Globus pallidus (tissue), 1 donor: Measurements from ENCODE around the gene LYZL6.

Experiments
- DNase-seq: peaks from one replicate; pipeline ENCODE4 v3.0.0-alpha.2; 2015; ENCODE audit warnings: low spot score

Gene LYZL6

DNA sequence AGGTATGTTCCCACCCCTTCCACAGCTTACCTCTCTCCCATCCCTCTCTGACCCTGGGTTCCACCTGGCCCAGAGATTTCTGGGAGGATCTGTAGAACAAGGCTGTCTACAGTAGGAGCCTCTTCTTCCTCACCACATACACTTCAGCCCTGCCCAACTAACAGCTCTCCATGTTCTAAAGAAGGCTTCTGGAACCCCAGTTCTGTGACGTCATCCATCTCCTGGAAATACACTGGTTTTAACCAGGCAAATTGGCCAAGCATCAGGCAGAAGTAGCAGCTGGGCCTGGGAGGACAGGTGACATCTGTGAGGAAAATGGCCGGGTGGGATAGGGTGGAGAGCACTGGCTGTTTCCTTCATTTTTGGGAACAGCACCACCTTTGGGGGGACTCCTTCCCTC is at the start of gene LYZL6:
TSS of gene LYZL6 (minus strand) at position 177 of the 400 bp plus-strand sequence. CDS start 4,357 bp downstream, outside the sequence.
- DNase-seq, result no peak

DNA sequence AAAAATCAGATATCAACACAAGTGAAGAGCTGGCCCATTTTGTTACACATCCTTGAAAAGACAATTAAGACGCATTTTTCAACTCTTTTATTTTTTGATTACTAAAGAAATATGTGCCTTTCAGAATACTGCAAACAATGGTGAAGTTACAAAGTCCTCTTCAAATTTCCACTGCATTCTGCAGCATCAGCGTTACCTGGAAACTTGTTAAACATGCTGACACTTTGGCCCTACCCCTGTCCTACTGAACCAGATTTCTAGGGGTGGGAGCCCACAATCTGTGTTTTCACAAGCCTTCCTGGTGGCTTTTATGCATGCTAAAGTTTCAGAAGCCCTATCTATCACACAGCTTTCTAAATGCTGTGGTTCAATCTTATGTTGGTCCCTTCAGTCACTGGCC is 47.6 kb upstream of the LYZL6 start:
- no peak for DNase-seq

GRCh38 chr17:35988164-35988563 is 44.7 kb upstream of the LYZL6 start:
- no peak for DNase-seq

- DNase-seq, result no peak
Observed at GRCh38 chr17:35986643-35987042, 43.1 kb upstream of the LYZL6 start, which contains the start of gene CCL14. Gene CCL14, minus strand, starts transcription at chr17:35986729. Its CDS starts 80 bp downstream, at chr17:35986649.

DNA sequence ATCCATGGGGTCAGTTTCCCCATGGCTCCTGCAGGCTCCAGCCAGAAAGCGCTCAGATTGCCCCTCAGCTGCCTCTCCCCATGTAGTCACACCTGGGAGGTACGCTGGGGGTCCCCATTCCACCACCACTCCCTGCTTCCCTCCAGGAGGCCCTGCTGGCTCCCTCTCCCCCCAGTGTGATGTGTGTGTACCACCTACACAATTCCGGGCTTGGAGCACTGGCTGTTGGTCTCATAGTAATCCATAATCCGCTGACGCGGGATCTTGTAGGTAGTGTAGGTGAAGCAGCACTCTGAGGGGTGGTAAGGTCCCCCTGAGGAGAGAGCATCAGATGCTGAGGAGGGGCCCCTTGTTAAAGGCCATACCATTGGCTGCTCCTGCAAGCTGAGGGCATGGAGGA is 40.6 kb upstream of the LYZL6 start:
- no peak for DNase-seq

- no peak for DNase-seq
Observed at GRCh38 chr17:35982409-35983191, 39.1 kb upstream of the LYZL6 start.

- no peak for DNase-seq
Observed at GRCh38 chr17:35981908-35982330, 38.4 kb upstream of the LYZL6 start.

DNA sequence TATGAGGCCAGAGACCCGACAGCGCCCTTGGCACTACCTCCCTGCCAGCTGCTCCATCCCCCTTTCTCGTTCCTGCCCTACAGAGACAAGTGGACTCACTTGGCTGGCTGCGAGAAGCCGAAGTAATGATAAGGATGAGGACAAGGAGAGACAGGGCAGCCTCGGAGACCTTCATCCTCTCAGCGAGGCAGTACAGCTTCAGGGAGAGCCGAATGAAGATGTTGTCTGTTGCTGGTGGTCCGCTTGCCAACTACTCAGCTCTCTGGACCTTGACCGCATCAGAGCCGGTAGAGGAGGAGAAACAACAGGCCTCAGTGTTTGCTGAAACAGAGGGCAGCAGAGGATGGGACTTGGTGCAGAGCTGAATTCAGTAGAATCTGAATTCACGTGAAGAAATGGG is 37.7 kb upstream of the LYZL6 start, which contains the start of gene CCL16:
TSS of gene CCL16 (minus strand) at position 252 of the 400 bp plus-strand sequence. CDS start at position 175, 77 bp downstream.
- no peak for DNase-seq

DNA sequence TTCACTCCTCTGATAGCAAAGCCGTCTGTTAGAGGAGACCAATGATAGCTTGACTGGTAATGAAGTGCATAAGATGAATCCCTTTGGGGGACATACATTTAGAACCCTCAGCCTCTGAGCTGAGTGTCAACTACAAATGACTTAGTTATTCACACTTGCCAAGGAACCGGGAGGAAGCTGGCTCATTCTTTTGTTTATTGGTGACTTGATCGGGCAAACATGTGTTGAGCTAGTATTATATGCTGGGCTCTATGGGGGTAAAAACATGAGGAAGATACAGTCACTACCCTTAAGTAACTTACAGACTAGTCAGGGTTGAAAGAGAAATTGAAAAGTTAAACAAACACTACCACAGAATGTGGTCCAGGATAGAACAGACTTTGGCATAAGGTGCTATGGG is 34.8 kb upstream of the LYZL6 start:
- no peak for DNase-seq

DNA sequence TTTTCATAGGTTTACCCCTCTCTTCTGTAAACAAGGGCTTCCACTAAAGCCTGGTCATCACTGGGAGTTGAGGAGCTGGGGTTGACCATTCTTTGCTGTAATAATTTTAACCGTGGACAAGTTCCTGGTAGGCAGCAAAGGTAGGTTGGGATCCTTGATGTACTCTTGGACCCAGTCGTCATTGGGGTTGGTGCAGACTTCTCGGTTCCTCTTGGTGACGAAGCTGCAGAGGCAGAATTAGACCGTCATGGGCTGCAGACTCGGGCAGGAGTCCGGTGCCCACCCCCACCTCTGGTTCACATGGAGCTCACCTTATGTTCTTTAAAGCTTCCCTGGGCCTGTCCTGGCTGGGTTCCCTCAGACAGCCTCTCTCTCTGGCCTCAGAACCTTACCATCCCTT is 34.0 kb upstream of the LYZL6 start:
- DNase-seq, result no peak

DNA sequence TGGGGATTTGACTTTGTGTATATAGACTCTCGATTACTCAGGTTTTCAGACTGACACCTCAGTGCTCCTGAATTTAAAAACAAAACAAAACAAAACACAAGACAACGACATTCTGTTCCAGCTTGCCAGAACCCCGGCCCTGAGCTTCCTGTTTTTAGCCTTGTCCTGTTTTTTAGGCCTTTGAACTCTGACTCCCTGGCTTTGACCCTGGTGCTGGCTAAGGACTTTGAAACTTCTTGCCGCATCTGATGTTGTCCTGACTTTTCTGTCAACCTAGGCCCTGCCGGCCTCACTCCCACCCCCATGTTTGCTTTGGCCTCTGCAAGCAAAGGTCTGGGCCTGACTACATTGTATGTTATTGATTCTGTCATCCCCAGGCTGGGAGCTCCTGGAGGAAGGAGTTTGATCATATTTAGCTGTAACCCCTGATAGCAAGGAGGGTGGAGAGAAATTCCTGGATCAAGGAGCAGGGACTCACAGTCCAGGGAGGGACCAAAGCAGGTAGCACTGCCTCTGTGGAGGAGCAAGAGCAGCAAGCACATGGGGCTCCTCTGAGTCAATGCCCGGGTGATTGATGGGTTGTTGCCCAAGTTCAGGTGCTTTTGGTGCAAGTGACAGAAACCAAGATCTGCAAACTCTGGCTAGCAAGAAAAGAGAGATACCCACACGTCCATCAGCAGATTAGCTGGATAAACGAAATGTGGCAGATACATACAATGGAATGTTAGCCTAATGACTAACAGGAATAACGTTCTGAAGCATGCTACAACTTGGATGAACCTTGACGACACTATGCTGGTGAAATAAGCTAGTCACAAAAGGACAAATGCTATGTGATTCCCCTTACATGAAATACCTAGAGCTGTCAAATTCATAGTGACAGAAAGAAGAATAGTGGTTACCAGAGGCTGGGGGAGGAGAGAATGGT is 30.1 kb upstream of the LYZL6 start:
- peak; percentile 7 for DNase-seq

GRCh38 chr17:35972945-35973332 is 29.4 kb upstream of the LYZL6 start:
- DNase-seq, result no peak

DNA sequence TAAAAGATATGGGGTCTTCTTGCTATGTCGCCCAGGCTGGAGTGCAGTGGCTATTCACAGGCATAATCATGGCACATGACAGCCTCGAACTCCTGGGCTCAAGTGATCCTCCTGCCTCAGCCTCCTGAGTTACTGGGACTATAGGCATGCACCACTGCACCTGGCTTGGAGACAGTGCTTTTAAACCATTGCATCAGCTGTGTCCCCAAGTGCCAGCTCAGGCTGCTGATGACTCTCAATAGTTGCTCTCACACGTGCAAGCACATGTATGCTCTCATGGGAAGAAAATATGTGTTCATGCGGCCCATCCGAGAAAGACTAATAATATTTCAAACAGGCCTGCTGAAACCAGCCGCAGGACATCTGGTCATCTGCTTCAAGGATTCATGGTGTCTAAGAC is 29.0 kb upstream of the LYZL6 start:
- DNase-seq, result no peak

- DNase-seq, result no peak
Observed at GRCh38 chr17:35972066-35972465, 28.6 kb upstream of the LYZL6 start.

- peak; percentile 67 for DNase-seq
Observed at GRCh38 chr17:35969558-35970380, 26.3 kb upstream of the LYZL6 start.

GRCh38 chr17:35968520-35969054 is 25.1 kb upstream of the LYZL6 start:
- no peak for DNase-seq

GRCh38 chr17:35965272-35965671 is 21.8 kb upstream of the LYZL6 start:
- no peak for DNase-seq

- DNase-seq, result no peak
Observed at GRCh38 chr17:35963663-35964062, 20.1 kb upstream of the LYZL6 start.

DNA sequence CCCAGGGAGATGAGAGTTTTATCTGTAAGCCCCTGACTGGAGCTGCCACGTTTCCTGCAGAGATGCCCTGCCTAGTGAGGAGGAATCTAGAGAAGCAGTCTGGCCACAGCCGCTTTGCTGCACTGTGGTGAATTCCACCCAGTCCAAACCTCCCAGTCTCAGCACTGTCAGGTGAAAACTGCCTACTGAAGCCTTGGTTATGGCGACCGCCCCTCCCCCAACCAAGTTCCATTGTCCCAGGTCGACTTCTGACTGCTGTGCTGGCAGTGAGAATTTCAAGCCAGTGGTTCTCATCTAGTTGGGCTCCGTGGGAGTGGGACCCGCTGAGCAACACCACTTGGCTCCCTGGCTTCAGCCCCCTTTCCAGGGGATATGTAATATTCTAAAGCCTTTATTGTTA is 10.2 kb upstream of the LYZL6 start:
- DNase-seq, result no peak

GRCh38 chr17:35949401-35949800 is 5.9 kb upstream of the LYZL6 start:
- no peak for DNase-seq

- DNase-seq, result no peak
Observed at GRCh38 chr17:35948092-35948491, 4.6 kb upstream of the LYZL6 start.

DNA sequence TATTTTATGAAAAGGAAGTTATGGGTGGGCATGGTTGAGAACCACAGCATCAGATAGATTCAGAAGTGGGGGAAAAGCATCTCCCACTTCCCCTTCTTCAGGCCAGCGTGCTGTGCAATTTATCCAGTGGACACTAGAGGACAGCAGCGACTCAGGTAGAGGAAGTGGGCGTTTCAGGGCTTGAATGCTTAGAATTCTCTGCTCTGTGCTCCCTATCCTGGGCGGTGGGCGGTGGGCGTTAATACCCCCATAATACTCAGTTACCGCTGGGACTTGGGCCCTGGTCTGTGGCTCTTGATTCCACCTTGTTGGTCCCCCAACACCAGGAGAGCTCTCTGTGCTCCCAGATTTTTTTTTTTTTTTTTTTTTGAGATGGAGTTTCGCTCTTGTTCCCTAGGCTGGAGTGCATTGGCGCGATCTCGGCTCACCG is 3.7 kb upstream of the LYZL6 start:
- no peak for DNase-seq
